Smooth muscle cell (in vitro differentiated cells): Measurements from ENCODE around the gene IFNGR2. TPM values are rescaled to one million over a fixed set of nuclear protein-coding genes. Genes with fewer than 3 reads are reported as not detected.
"Not testable (repeated sequence)": the region's sequence is repeated elsewhere in the genome, so short reads cannot be mapped to it uniquely, and the experiment has no call there.

Source experiments
- DNase-seq: peaks from one replicate; lab custom pipeline; 2025; ENCODE audit not compliant: unreplicated experiment; lab: John Stamatoyannopoulos, UW
- H2AFZ ChIP-seq: fragments of 200-600 bp; sonication (generic); 2 replicates; pipeline ENCODE4 v1.6.0; 2016; ENCODE audit warnings: antibody characterized with exemption, low read depth, mild to moderate bottlenecking
- H3F3A ChIP-seq: fragments of 200-600 bp; sonication (generic); 2 replicates; pipeline ENCODE4 v1.6.0; 2017; ENCODE audit warnings: antibody characterized with exemption, low read depth
- H3K27ac ChIP-seq: fragments of 200-600 bp; sonication (generic); 2 replicates; pipeline ENCODE4 v1.5.1; 2016; ENCODE audit warnings: low read depth, mild to moderate bottlenecking
- H3K27me3 ChIP-seq: fragments of 200-600 bp; sonication (generic); 2 replicates; pipeline ENCODE4 v1.6.1; 2016; ENCODE audit warnings: low read depth, mild to moderate bottlenecking
- H3K36me3 ChIP-seq: fragments of 200-600 bp; sonication (generic); 2 replicates; pipeline ENCODE4 v1.5.1; 2016; ENCODE audit warnings: low read depth
- H3K4me1 ChIP-seq: fragments of 200-600 bp; sonication (generic); 2 replicates; pipeline ENCODE4 v1.5.1; 2016; ENCODE audit warnings: low read depth
- H3K4me2 ChIP-seq: fragments of 200-600 bp; sonication (generic); 2 replicates; pipeline ENCODE4 v1.6.0; 2016; ENCODE audit warnings: mild to moderate bottlenecking
- H3K4me3 ChIP-seq: fragments of 200-600 bp; sonication (generic); 2 replicates; pipeline ENCODE4 v1.5.1; 2016; ENCODE audit warnings: mild to moderate bottlenecking
- H3K79me2 ChIP-seq: fragments of 200-600 bp; sonication (generic); 2 replicates; pipeline ENCODE4 v1.6.0; 2016; ENCODE audit warnings: low read depth, mild to moderate bottlenecking
- H3K9ac ChIP-seq: fragments of 200-600 bp; sonication (generic); 2 replicates; pipeline ENCODE4 v1.6.0; 2016; ENCODE audit warnings: low read depth
- H3K9me3 ChIP-seq: fragments of 200-600 bp; sonication (generic); replicated peaks from 2 replicates; pipeline ENCODE4 v1.5.1; 2016; ENCODE audit warnings: low read depth
- H4K20me1 ChIP-seq: fragments of 200-600 bp; sonication (generic); 2 replicates; pipeline ENCODE4 v1.6.0; 2016; ENCODE audit warnings: low read depth
- CTCF ChIP-seq: fragments of 200-600 bp; sonication (generic); IDR thresholded peaks from 2 replicates; pipeline ENCODE4 v1.5.1; 2017; ENCODE audit warnings: borderline replicate concordance, mild to moderate bottlenecking, antibody characterized with exemption; ENCODE audit not compliant: insufficient read depth, poor library complexity, severe bottlenecking
- WGBS: methylation state at CpG from one replicate; pipeline ENCODE4 v1.1.7; 2016; ENCODE audit warnings: low lambda C conversion rate; 5-methylcytosine and 5-hydroxymethylcytosine counted together
- polyA plus RNA-seq: library from polyadenylated mRNA; unstranded; fragments of >200 nt; fragmentation: Nextera tagmentation; extraction: Ambion mirVana; gene quantifications from 2 replicates; pipeline ENCODE4 v1.2.1, GENCODE V29; 2016
- total RNA-seq: library from RNA; depleted of rRNA; stranded (reverse); fragments of >200 nt; gene quantifications from 2 replicates; pipeline ENCODE4 v1.2.3, GENCODE V29; 2014

IFNGR2 gene
- total and polyA plus RNA-seq, 2 experiments from 2014 or later: 117 to 127 TPM

DNA sequence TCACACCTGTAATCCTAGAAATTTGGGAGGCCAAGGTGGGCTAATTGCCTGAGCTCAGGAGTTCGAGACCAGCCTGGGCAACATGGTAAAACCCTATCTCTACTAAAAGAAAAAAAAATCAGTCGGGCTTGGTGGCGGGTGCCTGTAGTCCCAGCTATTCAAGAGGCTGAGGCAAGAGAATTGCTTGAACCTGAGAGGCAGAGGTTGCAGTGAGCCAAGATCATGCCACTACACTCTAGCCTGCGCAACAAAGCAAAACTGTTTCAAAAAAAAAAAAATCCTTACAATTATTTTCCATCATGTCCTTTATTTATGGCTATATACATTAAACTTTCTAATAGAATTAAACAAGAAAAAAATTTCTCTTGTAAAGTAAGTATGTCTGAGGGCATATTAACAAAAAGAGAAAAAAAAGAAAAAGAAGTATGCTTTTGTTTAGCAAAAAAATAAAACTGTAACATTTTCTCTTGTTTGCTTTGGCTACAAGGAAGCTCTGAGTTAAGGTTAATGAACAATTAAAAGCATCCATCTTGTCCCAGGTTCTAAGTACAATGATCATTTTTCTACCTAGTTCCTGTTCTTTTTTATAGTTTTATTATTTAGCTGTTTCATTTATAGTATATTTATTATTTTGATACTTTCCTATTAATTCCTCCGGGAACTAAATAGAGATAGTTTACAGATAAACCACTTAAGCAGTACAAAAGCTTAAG is 58.5 kb downstream of the IFNGR2 start:
- no peaks in the 10 kb centered on the region for H3K27me3 ChIP-seq
- no peaks in the 10 kb centered on the region for H3K4me1 ChIP-seq
- DNase-seq: no peak
- 97% methylated on average over 5 of the region's 5 CpGs for WGBS
- no peak overlapping the region for H3K9ac ChIP-seq
- no peak overlapping the region for H3K4me2 ChIP-seq
- H3K27ac ChIP-seq: no peak overlapping the region
- H3K79me2 ChIP-seq: peaks cover 3% of the 10 kb centered on the region
- no peaks in the 10 kb centered on the region for H3F3A ChIP-seq
- H4K20me1 ChIP-seq: no peaks in the 10 kb centered on the region
- H3K36me3 ChIP-seq: no peaks in the 10 kb centered on the region
- H3K9me3 ChIP-seq: no peaks in the 10 kb centered on the region
- no peak overlapping the region for H2AFZ ChIP-seq
- no peak for TF ChIP-seq CTCF
- no peak overlapping the region for H3K4me3 ChIP-seq

- not testable (repeated sequence) for H3K36me3 ChIP-seq, H3K27ac ChIP-seq, DNase-seq, H3F3A ChIP-seq, H3K4me3 ChIP-seq, H3K4me2 ChIP-seq, H3K4me1 ChIP-seq, H3K27me3 ChIP-seq, H3K9me3 ChIP-seq, H3K9ac ChIP-seq, H2AFZ ChIP-seq
- Histone ChIP-seq H3K79me2 (peaks cover 25% of the 10 kb centered on the region), H4K20me1 (peaks cover 34% of the 10 kb centered on the region)
- WGBS: 95% methylated on average over 4 of the region's 4 CpGs
Observed at GRCh38 chr21:33469183-33469582, 66.0 kb downstream of the IFNGR2 start.

DNA sequence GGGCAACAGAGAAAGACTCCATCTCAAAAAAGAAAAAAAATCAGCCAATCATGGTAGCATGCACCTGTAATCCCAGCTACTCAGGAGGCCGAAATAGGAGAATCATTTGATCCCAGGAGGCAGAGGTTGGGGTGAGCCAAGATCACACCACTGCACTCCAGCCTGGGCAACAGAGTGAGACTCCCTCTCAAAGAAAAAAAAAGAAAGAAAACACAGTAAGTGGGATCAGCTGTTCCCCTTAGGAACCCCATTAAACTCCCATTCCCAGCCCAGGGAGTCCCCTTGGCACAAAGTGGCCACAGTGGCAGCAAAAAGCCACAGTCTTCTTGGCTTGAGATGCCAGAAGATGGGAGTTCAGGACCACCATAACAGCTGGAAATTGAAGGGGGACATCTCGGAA is 67.5 kb downstream of the IFNGR2 start:
- DNase-seq: no peak
- no peak overlapping the region for H3K4me3 ChIP-seq
- no peaks in the 10 kb centered on the region for H3K4me1 ChIP-seq
- 100% methylated on average over 2 of the region's 2 CpGs for WGBS
- no peaks in the 10 kb centered on the region for H3K27me3 ChIP-seq
- no peaks in the 10 kb centered on the region for H3K9me3 ChIP-seq
- peaks cover 37% of the 10 kb centered on the region for H4K20me1 ChIP-seq
- no peak overlapping the region for H2AFZ ChIP-seq
- no peak overlapping the region for H3K9ac ChIP-seq
- no peak overlapping the region for H3K27ac ChIP-seq
- no peaks in the 10 kb centered on the region for H3K36me3 ChIP-seq
- no peak overlapping the region for H3K4me2 ChIP-seq
- H3K79me2 ChIP-seq: peaks cover 35% of the 10 kb centered on the region
- TF ChIP-seq CTCF: no peak
- no peaks in the 10 kb centered on the region for H3F3A ChIP-seq

- no peak for TF ChIP-seq CTCF
- Histone ChIP-seq H2AFZ (no peak overlapping the region), H3K4me3 (no peak overlapping the region), H3K27me3 (no peaks in the 10 kb centered on the region), H3K9ac (no peak overlapping the region), H3K4me1 (peaks cover 4% of the 10 kb centered on the region), H3K79me2 (peaks cover 57% of the 10 kb centered on the region), H3K4me2 (no peak overlapping the region), H3K27ac (no peak overlapping the region), H3K9me3 (no peaks in the 10 kb centered on the region), H3K36me3 (no peaks in the 10 kb centered on the region), H3F3A (no peaks in the 10 kb centered on the region), H4K20me1 (peaks cover 38% of the 10 kb centered on the region)
- 96% methylated on average over 3 of the region's 3 CpGs for WGBS
- no peak for DNase-seq
Observed at GRCh38 chr21:33473344-33473743, 70.1 kb downstream of the IFNGR2 start.
